Measurements from ENCODE around the gene COX5B. TPM values are rescaled to one million over a fixed set of nuclear protein-coding genes. Genes with fewer than 3 reads are reported as not detected.
A peak's percentile ranks its signal among the peaks of the same experiment; 100 is the strongest.
"Not testable (repeated sequence)": the region's sequence is repeated elsewhere in the genome, so short reads cannot be mapped to it uniquely, and the experiment has no call there.

The COX5B gene
- total and polyA plus RNA-seq, 5 experiments from 2014 or later = 119 to 373 (median 321) TPM

GRCh38 chr2:97687235-97687634 is 41.4 kb downstream of the COX5B start:
- DNase-seq, ATAC-seq, H3K27me3 Mint-ChIP-seq, H3K36me3 Mint-ChIP-seq, H3K9me3 Mint-ChIP-seq, H3K27ac Mint-ChIP-seq, POLR2A ChIA-PET, H3K4me3 Mint-ChIP-seq, H3K4me1 Mint-ChIP-seq: not testable (repeated sequence)

GRCh38 chr2:97688062-97688827 is 42.4 kb downstream of the COX5B start:
- Mint-ChIP-seq H3K4me3 (no peak overlapping the region), H3K27me3 (no peaks in the 10 kb centered on the region), H3K36me3 (no peaks in the 10 kb centered on the region), H3K9me3 (no peaks in the 10 kb centered on the region), H3K27ac (no peak overlapping the region), H3K4me1 (peaks cover 0 to 4% (median 0%) of the 10 kb centered on the region in 4 donors)
- DNase-seq = no peak
- POLR2A ChIA-PET = no interaction called here
- ATAC-seq = no peak

GRCh38 chr2:97691166-97691565 is 45.3 kb downstream of the COX5B start:
- Mint-ChIP-seq H3K4me1 (peaks cover 0 to 4% (median 0%) of the 10 kb centered on the region in 4 donors), H3K4me3 (no peak overlapping the region), H3K27ac (no peak overlapping the region), H3K36me3 (no peaks in the 10 kb centered on the region), H3K27me3 (peaks cover 0 to 3% (median 0%) of the 10 kb centered on the region in 5 donors), H3K9me3 (no peaks in the 10 kb centered on the region)
- POLR2A ChIA-PET = interaction anchor here (0.7 kb wide), 1 partner anchor 12 kb away, joined by 3 read pairs; no protein-coding TSS in a partner anchor
- ATAC-seq = no peak
- DNase-seq = no peak

- POLR2A ChIA-PET = no interaction called here
- DNase-seq (no peak), ATAC-seq (no peak)
- Mint-ChIP-seq H3K27ac (no peak overlapping the region), H3K36me3 (no peaks in the 10 kb centered on the region), H3K27me3 (peaks cover 0 to 3% (median 0%) of the 10 kb centered on the region in 5 donors), H3K4me1 (peaks cover 0 to 6% (median 4%) of the 10 kb centered on the region in 4 donors), H3K4me3 (no peak overlapping the region), H3K9me3 (no peaks in the 10 kb centered on the region)
Observed at GRCh38 chr2:97693476-97693875, 47.6 kb downstream of the COX5B start.

GRCh38 chr2:97695744-97696143 is 49.9 kb downstream of the COX5B start:
- Mint-ChIP-seq H3K27ac (no peak overlapping the region), H3K4me3 (no peak overlapping the region), H3K36me3 (no peaks in the 10 kb centered on the region), H3K27me3 (peaks cover 0 to 3% (median 0%) of the 10 kb centered on the region in 5 donors), H3K4me1 (peaks cover 5 to 11% (median 7%) of the 10 kb centered on the region in 4 donors), H3K9me3 (no peaks in the 10 kb centered on the region)
- POLR2A ChIA-PET = interaction anchor here (1.1 to 5.1 kb wide), 3 partner anchors 32 to 105 kb away, joined by 3 to 39 read pairs (median 9); partner anchors contain the start of genes ACTR1B, ANKRD36B and COX5B
- DNase-seq (no peak), ATAC-seq (no peak)

- no peaks in the 10 kb centered on the region for H3K9me3 Mint-ChIP-seq
- H3K36me3 Mint-ChIP-seq = no peaks in the 10 kb centered on the region
- peak overlapping the region in 1 of 10 donors; percentile 50 for H3K27ac Mint-ChIP-seq
- H3K4me1 Mint-ChIP-seq = peaks cover 5 to 11% (median 7%) of the 10 kb centered on the region in 4 donors
- DNase-seq (peak; percentile 77 to 95 (median 90)), ATAC-seq (peak; percentile 95 to 97)
- peaks cover 0 to 3% (median 0%) of the 10 kb centered on the region in 5 donors for H3K27me3 Mint-ChIP-seq
- peak overlapping the region in 2 of 10 donors; percentile 7 to 22 for H3K4me3 Mint-ChIP-seq
- POLR2A ChIA-PET = interaction anchor here (0.6 to 5.1 kb wide), 4 partner anchors 34 to 213 kb away, joined by 3 to 39 read pairs (median 6); partner anchors contain the start of genes ACTR1B and ANKRD36B
Observed at GRCh38 chr2:97697252-97698235, 51.7 kb downstream of the COX5B start.

Other genes with a start within 250 kb of the COX5B start
- gene ANKRD36B, start 56.2 kb upstream of the COX5B start, total RNA-seq = 10 to 100 TPM; 76.4 to 78.7 TPM
- 10 to 100 TPM in 2 of 3 donors, 1 to 10 TPM in 1; 8.1 to 14.8 (median 14.3) TPM for gene ANKRD36B, start 56.2 kb upstream of the COX5B start, polyA plus RNA-seq
- gene ACTR1B, start 18.0 kb downstream of the COX5B start, total RNA-seq = 10 to 100 TPM; 94.0 to 97.8 TPM
- 10 to 100 TPM; 11.7 to 17.9 (median 13.0) TPM for gene ACTR1B, start 18.0 kb downstream of the COX5B start, polyA plus RNA-seq
- gene C2orf92, start 23.7 kb downstream of the COX5B start, total RNA-seq = 10 to 100 TPM; 18.2 to 21.2 TPM
- gene C2orf92, start 23.7 kb downstream of the COX5B start, polyA plus RNA-seq = 1 to 10 TPM in 1 of 3 donors, under 1 TPM in 2; 0.35 to 1.5 (median 0.68) TPM
- 100 to 1,000 TPM; 490 to 503 TPM for gene ZAP70, start 67.5 kb downstream of the COX5B start, total RNA-seq
- gene ZAP70, start 67.5 kb downstream of the COX5B start, polyA plus RNA-seq = 100 to 1,000 TPM; 131 to 168 (median 149) TPM

All from naive thymus-derived CD8-positive, alpha-beta T cell (primary cell).